ENCODE results near the gene DYNC1LI2.

DYNC1LI2 gene

DNA sequence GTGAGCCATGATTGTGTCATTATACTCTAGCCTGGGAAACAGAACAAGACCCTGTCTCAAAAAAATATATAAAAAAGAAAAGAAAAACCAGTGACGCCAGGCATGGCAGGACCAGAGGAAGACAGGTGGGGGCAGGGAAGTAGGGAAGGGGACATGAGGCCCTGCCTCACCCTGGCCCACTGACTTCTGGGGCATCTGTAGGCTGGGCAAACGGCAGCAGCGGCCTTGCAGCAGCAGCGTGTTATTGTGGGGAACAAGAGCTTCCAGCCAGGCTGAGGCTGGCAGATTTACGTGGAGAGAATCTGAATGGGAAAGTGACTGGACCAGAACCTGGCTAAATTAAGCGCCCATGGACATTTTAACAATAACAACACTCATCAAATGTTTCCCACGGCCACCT, 74.2 kb downstream of the DYNC1LI2 start:
- TF ChIP-seq, protein P1, sequence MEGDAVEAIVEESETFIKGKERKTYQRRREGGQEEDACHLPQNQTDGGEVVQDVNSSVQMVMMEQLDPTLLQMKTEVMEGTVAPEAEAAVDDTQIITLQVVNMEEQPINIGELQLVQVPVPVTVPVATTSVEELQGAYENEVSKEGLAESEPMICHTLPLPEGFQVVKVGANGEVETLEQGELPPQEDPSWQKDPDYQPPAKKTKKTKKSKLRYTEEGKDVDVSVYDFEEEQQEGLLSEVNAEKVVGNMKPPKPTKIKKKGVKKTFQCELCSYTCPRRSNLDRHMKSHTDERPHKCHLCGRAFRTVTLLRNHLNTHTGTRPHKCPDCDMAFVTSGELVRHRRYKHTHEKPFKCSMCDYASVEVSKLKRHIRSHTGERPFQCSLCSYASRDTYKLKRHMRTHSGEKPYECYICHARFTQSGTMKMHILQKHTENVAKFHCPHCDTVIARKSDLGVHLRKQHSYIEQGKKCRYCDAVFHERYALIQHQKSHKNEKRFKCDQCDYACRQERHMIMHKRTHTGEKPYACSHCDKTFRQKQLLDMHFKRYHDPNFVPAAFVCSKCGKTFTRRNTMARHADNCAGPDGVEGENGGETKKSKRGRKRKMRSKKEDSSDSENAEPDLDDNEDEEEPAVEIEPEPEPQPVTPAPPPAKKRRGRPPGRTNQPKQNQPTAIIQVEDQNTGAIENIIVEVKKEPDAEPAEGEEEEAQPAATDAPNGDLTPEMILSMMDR (IDR thresholded peaks at IDR 0.05; ENCODE audit: low read depth, low read length): no peak
- no peak overlapping the region for H3K4me3 ChIP-seq (replicated peaks in 1 of 2; ENCODE audit: low read depth in 2 of 2, low read length in 2 of 2)
- DNase-seq (ENCODE audit: low read depth in 2 of 2): no peak

DNA sequence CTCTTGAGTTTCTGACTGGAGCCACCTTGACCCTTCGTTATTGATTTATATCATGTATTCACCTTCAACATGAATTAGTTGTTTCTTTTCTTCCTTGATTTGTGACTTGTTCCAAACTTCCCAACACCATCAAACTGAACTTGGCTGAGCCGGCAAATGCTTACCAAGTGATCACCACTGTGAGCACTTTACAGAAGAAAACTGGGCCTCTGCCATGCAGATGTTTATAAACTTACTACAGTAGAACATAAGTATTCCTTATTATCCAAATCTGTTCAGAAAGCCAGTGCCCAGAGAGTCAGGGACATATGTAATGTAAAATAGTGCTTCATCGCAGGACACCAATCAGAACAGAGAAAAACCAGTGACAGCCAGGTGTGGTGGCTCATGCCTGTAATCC, 74.8 kb downstream of the DYNC1LI2 start:
- DNase-seq (ENCODE audit: low read depth in 2 of 2): no peak
- TF ChIP-seq, protein P1 (IDR thresholded peaks at IDR 0.05; ENCODE audit: low read depth, low read length): no peak
- no peak overlapping the region for H3K4me3 ChIP-seq (replicated peaks in 1 of 2; ENCODE audit: low read depth in 2 of 2, low read length in 2 of 2)

DNA sequence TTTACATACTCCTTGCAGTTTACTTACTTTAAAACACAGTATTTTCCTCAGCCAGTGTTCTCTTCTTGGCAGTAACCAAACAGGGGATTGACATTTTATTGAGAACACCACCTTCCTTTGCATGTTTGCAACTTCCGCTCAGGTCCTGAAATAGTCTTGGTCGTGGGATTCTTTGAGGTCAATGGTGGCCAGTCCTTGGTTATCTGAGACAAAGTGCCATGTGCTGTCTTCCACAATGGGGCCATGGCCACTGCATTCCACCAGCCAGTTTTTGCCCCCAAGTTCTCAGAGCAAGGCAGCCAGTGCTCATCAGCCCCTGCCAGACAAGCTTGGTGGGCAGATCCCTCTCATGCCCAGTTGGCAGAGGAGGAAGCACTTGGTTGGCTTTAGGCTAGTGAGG, 77.7 kb downstream of the DYNC1LI2 start:
- no peak overlapping the region for H3K4me3 ChIP-seq (replicated peaks in 1 of 2; ENCODE audit: low read depth in 2 of 2, low read length in 2 of 2)
- no peak for DNase-seq (ENCODE audit: low read depth in 2 of 2)
- TF ChIP-seq, protein P1 (IDR thresholded peaks at IDR 0.05; ENCODE audit: low read depth, low read length): no peak

All from cardiac fibroblast (primary cell).